Islet precursor cell (in vitro differentiated cells): ENCODE results near the gene MST1.

ENCODE experiments used
- DNase-seq: peaks from one replicate; pipeline ENCODE4 v3.0.0-alpha.2; 2018

The MST1 gene

GRCh38 chr3:49689046-49689907 lies at the start of gene MST1, which contains the start of gene RNF123:
Gene MST1, minus strand, starts transcription at chr3:49689474. Its CDS starts 783 bp downstream, at chr3:49688691.
Gene RNF123, plus strand, starts transcription at chr3:49689557. Its CDS starts 1,609 bp downstream, at chr3:49691166.
- peak; percentile 96 for DNase-seq

GRCh38 chr3:49738067-49738713 lies 48.9 kb upstream of the MST1 start:
- DNase-seq = no peak

- DNase-seq = no peak
These were observed 45.5 kb upstream of the MST1 start for GRCh38 chr3:49734752-49735151.

- peak; percentile 7 for DNase-seq
These were observed 44.3 kb upstream of the MST1 start for GRCh38 chr3:49733551-49733950.

- DNase-seq = peak; percentile 37
These were observed 43.3 kb upstream of the MST1 start for GRCh38 chr3:49732597-49732996.

- DNase-seq = no peak
These were observed 40.8 kb upstream of the MST1 start for GRCh38 chr3:49729966-49730609.

GRCh38 chr3:49727924-49728361 lies 38.7 kb upstream of the MST1 start:
- DNase-seq = peak; percentile 41

- DNase-seq = peak; percentile 41
These were observed 38.1 kb upstream of the MST1 start for GRCh38 chr3:49727154-49727923.

GRCh38 chr3:49725906-49726681 lies 36.8 kb upstream of the MST1 start:
- peak; percentile 45 for DNase-seq

GRCh38 chr3:49724586-49724985 lies 35.3 kb upstream of the MST1 start:
- peak; percentile 54 for DNase-seq

GRCh38 chr3:49723628-49724551 lies 34.6 kb upstream of the MST1 start, which contains the start of gene GMPPB:
Gene GMPPB, minus strand, starts transcription at chr3:49723951. Its CDS starts 225 bp downstream, at chr3:49723726.
- peak; percentile 99 for DNase-seq

GRCh38 chr3:49723296-49723627 lies 34.0 kb upstream of the MST1 start:
- peak; percentile 74 for DNase-seq

GRCh38 chr3:49722896-49723295 lies 33.6 kb upstream of the MST1 start:
- no peak for DNase-seq

GRCh38 chr3:49721896-49722781 lies 32.9 kb upstream of the MST1 start:
- peak; percentile 46 for DNase-seq

- DNase-seq = peak; percentile 48
These were observed 32.3 kb upstream of the MST1 start for GRCh38 chr3:49721596-49721895.

GRCh38 chr3:49720855-49721595 lies 31.8 kb upstream of the MST1 start:
- DNase-seq = peak; percentile 49

GRCh38 chr3:49719214-49719884 lies 30.1 kb upstream of the MST1 start, which contains the start of gene AMIGO3:
Gene AMIGO3, minus strand, starts transcription at chr3:49719684. Its CDS starts 219 bp downstream, at chr3:49719465.
- DNase-seq = peak; percentile 96

- DNase-seq = peak; percentile 63
These were observed 29.6 kb upstream of the MST1 start for GRCh38 chr3:49718858-49719213.
